ENCODE measurements around the gene KCTD7.

- no peak for TF ChIP-seq POLR2A (IDR thresholded peaks at IDR 0.05)
- TF ChIP-seq CTCF (IDR thresholded peaks at IDR 0.05 in 8 of 11, conservative IDR thresholded peaks at IDR 0.05 in 3 of 11) = no peak
- no peak for TF ChIP-seq POLR2AphosphoS5 (IDR thresholded peaks at IDR 0.05)
Measured at GRCh38 chr7:66668677-66669076, 40.0 kb downstream of the KCTD7 start.
